IMR-90 (cell line): ENCODE data around the gene JMJD7. TPM values are rescaled to one million over a fixed set of nuclear protein-coding genes. Genes with fewer than 3 reads are reported as not detected.

Experiments
- ATAC-seq: fragments of 200-7000 bp; cut with Tn5 transposase; 2 replicates; pipeline ENCODE4 v1.9.1; 2020; ENCODE audit warnings: low read depth, mild to moderate bottlenecking, moderate library complexity
- BruUV-seq: library from RNA; stranded (reverse); fragments of 400-500 nt; replicated peaks from 2 replicates; lab custom pipeline; 2021; lab: Mats Ljungman, UMichigan
- CTCF ChIA-PET: fragments of 300-600 bp; formaldehyde crosslinking; extraction: SDS; loops from one replicate; lab custom pipeline; 2021; ENCODE audit warnings: antibody characterized with exemption; lab: Yijun Ruan, JAX
- POLR2A ChIA-PET: fragments of 300-600 bp; sonication (Branson Sonifier 250); formaldehyde crosslinking; loops from one replicate; lab custom pipeline; 2022; ENCODE audit warnings: antibody characterized with exemption; ENCODE audit not compliant: unreplicated experiment; lab: Charles Lee
- DNase-seq: peaks from one replicate; pipeline ENCODE4 v3.0.0; 2013
- H2AFZ ChIP-seq: replicated peaks from 2 replicates; pipeline ENCODE3; 2013; ENCODE audit warnings: low read length, mild to moderate bottlenecking; ENCODE audit not compliant: poor library complexity
- H2AK5ac ChIP-seq: 2 replicates; pipeline ENCODE4 v1.6.1; 2013; ENCODE audit warnings: low read depth, low read length, inconsistent platforms
- H2AK9ac ChIP-seq: replicated peaks from 2 replicates; pipeline ENCODE3; 2013; ENCODE audit warnings: mild to moderate bottlenecking, low read depth, low read length, moderate library complexity; ENCODE audit not compliant: poor library complexity
- H2BK120ac ChIP-seq: 2 replicates; pipeline ENCODE4 v1.6.1; 2013; ENCODE audit warnings: low read depth, low read length, inconsistent platforms
- H2BK15ac ChIP-seq: 3 replicates; pipeline ENCODE4 v1.6.1; 2013; ENCODE audit warnings: low read depth, low read length, inconsistent platforms
- H2BK20ac ChIP-seq: 2 replicates; pipeline ENCODE4 v1.6.1; 2013; ENCODE audit warnings: low read depth, mild to moderate bottlenecking, inconsistent platforms, low read length, moderate library complexity
- H2BK5ac ChIP-seq: 2 replicates; pipeline ENCODE4 v1.6.1; 2013; ENCODE audit warnings: mild to moderate bottlenecking, low read depth, low read length, inconsistent platforms; ENCODE audit not compliant: poor library complexity, severe bottlenecking
- H3K14ac ChIP-seq: replicated peaks from 2 replicates; pipeline ENCODE4 v1.6.1; 2013; ENCODE audit warnings: low read depth, low read length, inconsistent platforms
- H3K18ac ChIP-seq: 2 replicates; pipeline ENCODE4 v1.6.1; 2013; ENCODE audit warnings: low read depth, low read length, control low read depth
- H3K23ac ChIP-seq: 2 replicates; pipeline ENCODE4 v1.6.1; 2013; ENCODE audit warnings: low read depth, low read length, inconsistent platforms
- H3K27ac ChIP-seq: 2 replicates; pipeline ENCODE4 v1.5.1; 2013; ENCODE audit warnings: mild to moderate bottlenecking, control low read depth, low read length; ENCODE audit not compliant: insufficient read depth
- H3K27me3 ChIP-seq: 2 replicates; pipeline ENCODE4 v1.6.1; 2013; ENCODE audit warnings: low read length; ENCODE audit not compliant: control insufficient read depth, insufficient read depth
- H3K36me3 ChIP-seq: 2 replicates; pipeline ENCODE4 v1.6.1; 2013; ENCODE audit warnings: low read length, mixed read lengths; ENCODE audit not compliant: control insufficient read depth, insufficient read depth
- H3K4ac ChIP-seq: 2 replicates; pipeline ENCODE4 v1.6.1; 2013; ENCODE audit warnings: low read depth, low read length, inconsistent platforms
- H3K4me1 ChIP-seq: 2 replicates; pipeline ENCODE4 v1.6.1; 2013; ENCODE audit warnings: low read length, mixed read lengths; ENCODE audit not compliant: control insufficient read depth, insufficient read depth
- H3K4me2 ChIP-seq: 2 replicates; pipeline ENCODE4 v1.6.1; 2013; ENCODE audit warnings: low read depth, mild to moderate bottlenecking, control low read depth, low read length, moderate library complexity
- H3K4me3 ChIP-seq: 2 replicates; pipeline ENCODE4 v1.5.1; 2013; ENCODE audit warnings: low read depth, mild to moderate bottlenecking, control low read depth, low read length, moderate library complexity; ENCODE audit not compliant: insufficient read depth
- H3K56ac ChIP-seq: 2 replicates; pipeline ENCODE4 v1.6.1; 2013; ENCODE audit warnings: low read length, inconsistent platforms; ENCODE audit not compliant: insufficient read depth; ENCODE audit errors: extremely low read depth
- H3K79me1 ChIP-seq, 2 experiments: 2 replicates each; pipeline ENCODE4 v1.6.1; 2013; ENCODE audit warnings: low read length in 2 of 2, inconsistent platforms in 1 of 2, low read depth in 1 of 2
- H3K9ac ChIP-seq: 2 replicates; pipeline ENCODE4 v1.6.1; 2013; ENCODE audit warnings: low read depth, low read length, control low read depth
- H3K9me1 ChIP-seq: 2 replicates; pipeline ENCODE4 v1.6.1; 2013; ENCODE audit warnings: low read length, inconsistent platforms; ENCODE audit not compliant: insufficient read depth
- H3K9me3 ChIP-seq: 2 replicates; pipeline ENCODE4 v1.6.1; 2013; ENCODE audit warnings: low read length; ENCODE audit not compliant: control insufficient read depth, insufficient read depth
- H4K20me1 ChIP-seq: 2 replicates; pipeline ENCODE4 v1.6.1; 2013; ENCODE audit warnings: low read length, inconsistent platforms; ENCODE audit not compliant: insufficient read depth
- H4K5ac ChIP-seq: 2 replicates; pipeline ENCODE4 v1.6.1; 2013; ENCODE audit warnings: mild to moderate bottlenecking, low read depth, low read length, control low read depth
- H4K8ac ChIP-seq, 2 experiments: 2 replicates each; pipeline ENCODE4 v1.6.1; 2013; ENCODE audit warnings: low read depth in 2 of 2, low read length in 2 of 2, control low read depth in 1 of 2, inconsistent platforms in 1 of 2
- H4K91ac ChIP-seq: 2 replicates; pipeline ENCODE4 v1.6.1; 2013; ENCODE audit warnings: low read depth, low read length, inconsistent platforms; ENCODE audit not compliant: insufficient read depth
- CHD1 ChIP-seq: IDR thresholded peaks from 2 replicates; pipeline ENCODE4 v1.6.1; 2012; ENCODE audit warnings: low read depth, low read length, improper control_type of control experiment
- FOS ChIP-seq: fragments of 150-350 bp; IDR thresholded peaks from 2 replicates; pipeline ENCODE4 v1.6.1; 2016; ENCODE audit warnings: low read depth, low read length
- MAFK ChIP-seq: IDR thresholded peaks from 2 replicates; pipeline ENCODE4 v1.6.1; 2012; ENCODE audit warnings: low read depth, low read length, improper control_type of control experiment
- RCOR1 ChIP-seq: IDR thresholded peaks from 2 replicates; pipeline ENCODE4 v1.6.1; 2012; ENCODE audit warnings: mild to moderate bottlenecking, low read length, improper control_type of control experiment; ENCODE audit not compliant: insufficient replicate concordance
- RFX5 ChIP-seq: IDR thresholded peaks from 2 replicates; pipeline ENCODE4 v1.8.0; 2012; ENCODE audit warnings: low read depth, mild to moderate bottlenecking, low read length, moderate library complexity
- SMC3 ChIP-seq: fragments of 150-350 bp; IDR thresholded peaks from 2 replicates; pipeline ENCODE4 v1.6.1; 2016; ENCODE audit warnings: low read depth, mild to moderate bottlenecking, antibody characterized with exemption, low read length, moderate library complexity
- WGBS, 2 experiments: methylation state at CpG; one replicate each; pipeline versions ENCODE4 v1.1.5 to v1.1.7; 2013; ENCODE audit warnings: missing lambda C conversion rate in 2 of 2; ENCODE audit not compliant: insufficient read length in 1 of 2; ENCODE audit errors: extremely low coverage in 2 of 2; 5-methylcytosine and 5-hydroxymethylcytosine counted together
- dilution Hi-C: fragments of 300-500 bp; cut with HindIII; formaldehyde crosslinking; loops from one replicate; pipeline ENCODE4 v1.14.3; 2018; ENCODE audit warnings: low sequenced_read_pairs; ENCODE audit not compliant: unreplicated experiment
- in situ Hi-C: fragments of 300-500 bp; cut with MboI; formaldehyde crosslinking; loops from 3 replicates; pipeline ENCODE4 v1.14.3; 2019; ENCODE audit warnings: low sequenced_read_pairs, inconsistent platforms, mixed read lengths
- intact Hi-C: fragments of 100-400 bp; cut with micrococcal nuclease; formaldehyde crosslinking; loops from 2 replicates; pipeline ENCODE4 v1.10.0; 2022
- polyA plus RNA-seq, 3 experiments: library from polyadenylated mRNA; depleted of rRNA; stranded (reverse); fragments of >200 nt; gene quantifications; 2 replicates each; pipeline ENCODE4 v1.2.3, GENCODE V29; 2012; ENCODE audit warnings: low replicate concordance in 1 of 3
- total RNA-seq: library from RNA; depleted of rRNA; stranded (reverse); fragments of >200 nt; gene quantifications from 2 replicates; pipeline ENCODE4 v1.2.3, GENCODE V29; 2012
- TF ChIP-seq, protein P1 (sequence below): fragments of 150-350 bp; IDR thresholded peaks from 2 replicates; pipeline ENCODE4 v1.6.1; 2016; ENCODE audit warnings: low read depth, mild to moderate bottlenecking, low read length, moderate library complexity, borderline replicate concordance
- TF ChIP-seq, protein P2 (sequence below): conservative IDR thresholded peaks from 2 replicates; pipeline ENCODE4 v1.5.1; 2012; ENCODE audit warnings: mild to moderate bottlenecking, low read depth, low read length, improper control_type of control experiment

Gene JMJD7
- total and polyA plus RNA-seq, 2 of the 4 experiments (the other 2 are of a cell fraction) = 5.0 to 6.3 TPM

DNA sequence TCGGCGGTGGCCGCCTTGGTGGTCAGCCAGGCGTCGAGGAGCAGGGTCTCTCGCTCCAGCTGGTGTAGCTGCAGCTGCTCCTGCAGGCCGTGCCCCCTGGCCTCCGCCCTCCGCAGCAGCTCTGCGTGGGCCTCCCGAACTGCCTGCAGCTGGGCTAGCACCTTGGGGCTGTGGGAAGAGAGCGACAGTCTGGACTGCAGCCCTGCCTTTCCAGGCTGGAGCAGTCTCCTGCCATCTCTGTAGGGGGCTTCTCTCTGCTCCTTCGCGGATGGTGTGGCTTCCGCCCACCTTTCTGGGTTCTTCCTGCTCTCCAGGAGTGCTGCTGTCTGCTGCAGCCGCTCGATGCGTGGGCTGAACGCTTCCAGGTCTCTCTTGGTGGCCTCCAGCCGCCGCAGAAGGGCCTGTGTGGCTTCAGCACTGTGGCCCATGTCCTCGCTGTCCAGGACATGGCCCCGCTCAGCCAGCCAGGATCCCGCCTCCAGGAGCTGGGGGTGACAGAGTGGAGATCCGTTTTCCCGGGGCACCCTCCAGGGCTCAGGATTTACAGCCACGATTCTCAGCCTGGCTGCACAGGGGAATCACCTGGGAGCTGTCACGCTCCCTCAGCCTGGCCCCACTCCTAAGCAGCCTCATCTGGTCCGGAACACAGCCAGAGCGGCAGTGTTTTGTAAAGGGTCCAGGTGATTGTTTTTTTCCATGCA lies 27.5 kb downstream of the JMJD7 start:
- H3K14ac ChIP-seq = no peak overlapping the region
- TF ChIP-seq RCOR1 (no peak), SMC3 (no peak), MAFK (no peak), CHD1 (no peak), FOS (no peak), RFX5 (no peak)
- TF ChIP-seq, protein P1, sequence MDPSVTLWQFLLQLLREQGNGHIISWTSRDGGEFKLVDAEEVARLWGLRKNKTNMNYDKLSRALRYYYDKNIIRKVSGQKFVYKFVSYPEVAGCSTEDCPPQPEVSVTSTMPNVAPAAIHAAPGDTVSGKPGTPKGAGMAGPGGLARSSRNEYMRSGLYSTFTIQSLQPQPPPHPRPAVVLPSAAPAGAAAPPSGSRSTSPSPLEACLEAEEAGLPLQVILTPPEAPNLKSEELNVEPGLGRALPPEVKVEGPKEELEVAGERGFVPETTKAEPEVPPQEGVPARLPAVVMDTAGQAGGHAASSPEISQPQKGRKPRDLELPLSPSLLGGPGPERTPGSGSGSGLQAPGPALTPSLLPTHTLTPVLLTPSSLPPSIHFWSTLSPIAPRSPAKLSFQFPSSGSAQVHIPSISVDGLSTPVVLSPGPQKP = no peak
- TF ChIP-seq, protein P2, sequence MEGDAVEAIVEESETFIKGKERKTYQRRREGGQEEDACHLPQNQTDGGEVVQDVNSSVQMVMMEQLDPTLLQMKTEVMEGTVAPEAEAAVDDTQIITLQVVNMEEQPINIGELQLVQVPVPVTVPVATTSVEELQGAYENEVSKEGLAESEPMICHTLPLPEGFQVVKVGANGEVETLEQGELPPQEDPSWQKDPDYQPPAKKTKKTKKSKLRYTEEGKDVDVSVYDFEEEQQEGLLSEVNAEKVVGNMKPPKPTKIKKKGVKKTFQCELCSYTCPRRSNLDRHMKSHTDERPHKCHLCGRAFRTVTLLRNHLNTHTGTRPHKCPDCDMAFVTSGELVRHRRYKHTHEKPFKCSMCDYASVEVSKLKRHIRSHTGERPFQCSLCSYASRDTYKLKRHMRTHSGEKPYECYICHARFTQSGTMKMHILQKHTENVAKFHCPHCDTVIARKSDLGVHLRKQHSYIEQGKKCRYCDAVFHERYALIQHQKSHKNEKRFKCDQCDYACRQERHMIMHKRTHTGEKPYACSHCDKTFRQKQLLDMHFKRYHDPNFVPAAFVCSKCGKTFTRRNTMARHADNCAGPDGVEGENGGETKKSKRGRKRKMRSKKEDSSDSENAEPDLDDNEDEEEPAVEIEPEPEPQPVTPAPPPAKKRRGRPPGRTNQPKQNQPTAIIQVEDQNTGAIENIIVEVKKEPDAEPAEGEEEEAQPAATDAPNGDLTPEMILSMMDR = no peak
- H3K9me3 ChIP-seq = no peaks in the 10 kb centered on the region
- no peak overlapping the region for H2BK20ac ChIP-seq
- peaks cover 29% of the 10 kb centered on the region for H3K27me3 ChIP-seq
- no TSS peak for BruUV-seq
- H2AK9ac ChIP-seq = no peak overlapping the region
- H2AFZ ChIP-seq = no peak overlapping the region
- ChIA-PET POLR2A (no interaction called here), CTCF (no interaction called here)
- WGBS, 2 experiments = 55% methylated on average over 16 of the region's 30 CpGs; no CpG with 5 or more reads in 1 of the 2 experiments
- H2AK5ac ChIP-seq = no peak overlapping the region
- in situ Hi-C loops = no loop called here
- no peak overlapping the region for H3K4me3 ChIP-seq
- H3K36me3 ChIP-seq = no peaks in the 10 kb centered on the region
- H3K27ac ChIP-seq = no peak overlapping the region
- no peak overlapping the region for H4K5ac ChIP-seq
- H3K9me1 ChIP-seq = no peaks in the 10 kb centered on the region
- H3K4me2 ChIP-seq = no peak overlapping the region
- no peak overlapping the region for H2BK15ac ChIP-seq
- DNase-seq = no peak
- no peaks in the 10 kb centered on the region for H3K4me1 ChIP-seq
- H3K4ac ChIP-seq = no peak overlapping the region
- intact Hi-C loops = no loop called here
- no peaks in the 10 kb centered on the region for H4K20me1 ChIP-seq
- no peak overlapping the region for H2BK5ac ChIP-seq
- no peak overlapping the region for H3K23ac ChIP-seq
- H3K56ac ChIP-seq = no peak overlapping the region
- dilution Hi-C loops = no loop called here
- H3K79me1 ChIP-seq = no peaks in the 10 kb centered on the region
- no peak overlapping the region for H2BK120ac ChIP-seq
- no peak overlapping the region for H3K9ac ChIP-seq
- H4K8ac ChIP-seq = no peak overlapping the region
- H3K18ac ChIP-seq = no peak overlapping the region
- H4K91ac ChIP-seq = no peak overlapping the region
- no peak for ATAC-seq
